HFF-Myc (cell line): ENCODE results near the gene PPP6R2.
"Not testable (repeated sequence)": the region's sequence is repeated elsewhere in the genome, so short reads cannot be mapped to it uniquely, and the experiment has no call there.

Experiments
- DNase-seq: peaks from one replicate; pipeline ENCODE4 v3.0.0-alpha.2; 2011; ENCODE audit warnings: low read depth; ENCODE audit errors: extremely low read depth
- H3K4me3 ChIP-seq: replicated peaks from 2 replicates; pipeline ENCODE4 v1.5.1; 2011; ENCODE audit warnings: low read depth, mild to moderate bottlenecking, control low read depth, low read length
- TF ChIP-seq, protein P1 (sequence below): IDR thresholded peaks from 2 replicates; pipeline ENCODE4 v1.5.1; 2012; ENCODE audit warnings: mild to moderate bottlenecking, low read depth, low read length, control low read depth; ENCODE audit errors: missing control alignments

Gene PPP6R2

GRCh38 chr22:50403701-50404101 is 60.6 kb downstream of the PPP6R2 start:
- DNase-seq = no peak
- H3K4me3 ChIP-seq = no peak overlapping the region
- TF ChIP-seq, protein P1, sequence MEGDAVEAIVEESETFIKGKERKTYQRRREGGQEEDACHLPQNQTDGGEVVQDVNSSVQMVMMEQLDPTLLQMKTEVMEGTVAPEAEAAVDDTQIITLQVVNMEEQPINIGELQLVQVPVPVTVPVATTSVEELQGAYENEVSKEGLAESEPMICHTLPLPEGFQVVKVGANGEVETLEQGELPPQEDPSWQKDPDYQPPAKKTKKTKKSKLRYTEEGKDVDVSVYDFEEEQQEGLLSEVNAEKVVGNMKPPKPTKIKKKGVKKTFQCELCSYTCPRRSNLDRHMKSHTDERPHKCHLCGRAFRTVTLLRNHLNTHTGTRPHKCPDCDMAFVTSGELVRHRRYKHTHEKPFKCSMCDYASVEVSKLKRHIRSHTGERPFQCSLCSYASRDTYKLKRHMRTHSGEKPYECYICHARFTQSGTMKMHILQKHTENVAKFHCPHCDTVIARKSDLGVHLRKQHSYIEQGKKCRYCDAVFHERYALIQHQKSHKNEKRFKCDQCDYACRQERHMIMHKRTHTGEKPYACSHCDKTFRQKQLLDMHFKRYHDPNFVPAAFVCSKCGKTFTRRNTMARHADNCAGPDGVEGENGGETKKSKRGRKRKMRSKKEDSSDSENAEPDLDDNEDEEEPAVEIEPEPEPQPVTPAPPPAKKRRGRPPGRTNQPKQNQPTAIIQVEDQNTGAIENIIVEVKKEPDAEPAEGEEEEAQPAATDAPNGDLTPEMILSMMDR = no peak

DNA sequence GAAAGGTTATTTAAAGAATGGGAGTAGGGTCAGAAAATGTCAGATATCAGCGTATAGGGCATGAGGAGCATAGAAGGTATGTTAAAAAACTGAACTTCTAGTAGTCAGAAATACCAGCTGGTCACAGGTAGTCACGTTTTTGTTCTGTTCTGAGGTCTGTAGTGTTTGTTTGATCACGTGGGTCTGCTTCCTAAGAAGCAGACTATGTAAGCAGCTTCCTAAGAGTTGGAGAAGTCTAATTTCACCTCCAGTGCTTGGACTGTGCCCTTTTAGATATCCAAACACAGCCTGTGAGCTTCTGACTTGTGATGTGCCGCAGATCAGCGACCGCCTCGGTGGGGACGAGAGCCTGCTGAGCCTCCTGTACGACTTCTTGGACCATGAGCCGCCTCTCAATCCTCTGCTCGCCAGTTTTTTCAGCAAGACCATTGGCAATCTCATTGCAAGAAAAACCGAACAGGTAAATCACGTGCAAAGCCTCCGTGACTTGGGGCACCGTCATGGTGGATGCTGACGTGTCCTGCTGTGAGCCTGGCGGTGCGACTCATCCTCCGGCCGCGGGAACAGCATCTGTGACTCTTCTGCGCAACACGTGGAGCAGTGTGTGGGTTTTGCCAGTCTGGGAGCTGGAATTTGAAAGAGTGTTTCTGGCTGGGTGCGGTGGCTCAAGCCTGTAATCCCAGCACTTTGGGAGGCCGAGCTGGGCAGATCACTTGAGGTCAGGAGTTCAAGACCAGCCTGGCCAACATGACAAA is 63.5 kb downstream of the PPP6R2 start:
- no peak for DNase-seq
- TF ChIP-seq, protein P1 = no peak
- no peak overlapping the region for H3K4me3 ChIP-seq

GRCh38 chr22:50408311-50408710 is 65.2 kb downstream of the PPP6R2 start:
- H3K4me3 ChIP-seq = no peak overlapping the region
- no peak for DNase-seq

DNA sequence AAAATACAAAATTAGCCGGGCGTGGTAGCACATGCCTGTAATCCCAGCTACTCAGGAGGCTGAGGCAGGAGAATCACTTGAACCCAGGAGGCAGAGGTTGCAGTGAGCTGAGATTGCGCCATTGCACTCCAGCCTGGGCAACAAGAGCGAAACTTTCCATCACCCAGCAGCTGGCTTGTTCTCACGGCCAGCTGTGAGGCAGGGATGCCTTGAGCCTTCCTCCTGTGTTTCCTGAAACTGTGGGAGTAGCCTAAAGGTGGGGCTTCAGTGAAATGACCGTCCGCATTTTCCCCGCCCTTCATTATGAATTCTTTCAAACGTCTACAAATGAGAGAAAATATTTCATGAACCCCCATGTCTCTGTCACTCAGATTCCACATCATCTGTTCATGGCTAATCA is 65.8 kb downstream of the PPP6R2 start:
- not testable (repeated sequence) for DNase-seq, H3K4me3 ChIP-seq

More at GRCh38 chr22:50408311-50408710, 65.2 kb downstream of the PPP6R2 start:
- TF ChIP-seq, protein P1 = no peak

DNA sequence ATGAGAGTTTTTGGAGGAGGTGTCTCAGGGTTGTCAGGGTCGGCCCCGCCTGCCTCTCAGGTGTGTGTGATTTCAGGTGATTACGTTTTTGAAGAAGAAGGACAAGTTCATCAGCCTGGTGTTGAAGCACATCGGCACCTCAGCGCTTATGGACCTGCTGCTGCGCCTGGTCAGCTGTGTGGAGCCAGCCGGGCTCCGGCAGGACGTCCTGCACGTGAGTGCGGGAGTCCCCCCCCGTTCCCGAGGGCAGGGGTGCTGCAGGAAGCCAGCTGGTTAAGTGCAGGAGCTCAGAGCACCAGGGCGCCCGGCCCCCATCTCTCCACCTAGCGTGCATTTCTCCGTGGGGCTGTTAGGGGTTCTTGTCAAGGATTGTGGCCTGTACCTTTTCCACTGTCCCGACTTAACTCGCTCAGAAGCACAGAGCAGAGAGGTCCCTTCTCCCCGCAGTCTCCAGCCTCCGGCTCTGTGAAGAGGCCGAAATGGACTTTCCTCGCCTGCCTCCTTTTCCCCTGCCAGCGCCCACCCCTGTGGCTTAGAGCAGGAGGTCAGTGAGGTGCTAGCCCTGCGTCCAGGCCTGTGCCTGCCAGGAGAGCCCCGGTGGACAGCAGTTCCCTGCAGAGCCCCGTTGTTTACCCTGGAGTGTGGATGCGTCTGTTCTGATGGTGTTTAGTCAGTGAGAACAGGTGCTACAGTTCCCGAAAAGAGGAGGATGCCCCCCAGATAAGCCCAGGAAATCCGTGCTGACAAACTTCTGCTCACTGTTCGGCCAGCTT is 71.5 kb downstream of the PPP6R2 start:
- TF ChIP-seq, protein P1 = no peak
- H3K4me3 ChIP-seq = no peak overlapping the region
- no peak for DNase-seq

- TF ChIP-seq, protein P1 = no peak
- DNase-seq = no peak
- H3K4me3 ChIP-seq = no peak overlapping the region
These were observed 72.3 kb downstream of the PPP6R2 start for GRCh38 chr22:50415426-50415825.

DNA sequence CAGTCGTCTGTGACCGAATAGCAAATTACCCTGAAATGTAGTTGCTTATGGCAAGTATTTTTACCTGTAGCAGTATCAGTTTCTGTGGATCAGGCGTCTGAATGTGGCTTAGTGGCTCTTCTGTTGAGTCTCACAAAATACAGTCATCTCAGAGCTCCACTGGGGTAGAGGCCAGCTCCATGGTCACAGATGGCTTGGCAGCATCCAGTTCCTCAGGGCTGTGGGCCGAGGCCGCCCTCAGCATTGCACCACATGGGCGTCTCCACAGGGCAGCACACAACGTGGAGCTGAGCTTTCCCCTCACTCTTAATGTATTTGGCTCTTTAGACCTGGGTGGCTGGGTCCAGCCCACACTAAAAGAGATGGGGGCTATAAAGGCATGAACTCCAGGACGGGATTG is 73.9 kb downstream of the PPP6R2 start:
- TF ChIP-seq, protein P1 = no peak
- no peak overlapping the region for H3K4me3 ChIP-seq
- no peak for DNase-seq
